CD4-positive, alpha-beta memory T cell (primary cell): ENCODE measurements around the gene ZSWIM5. TPM values are rescaled to one million over a fixed set of nuclear protein-coding genes. Genes with fewer than 3 reads are reported as not detected.
A peak's percentile ranks its signal among the peaks of the same experiment; 100 is the strongest.
"Not testable (repeated sequence)": the region's sequence is repeated elsewhere in the genome, so short reads cannot be mapped to it uniquely, and the experiment has no call there.

Experiments used
- CTCF ChIA-PET: fragments of 350-600 bp; sonication (Branson Sonifier 250); formaldehyde crosslinking; loops from one replicate; lab custom pipeline; 2021; ENCODE audit warnings: inconsistent platforms; ENCODE audit not compliant: partially characterized antibody; lab: Charles Lee
- POLR2A ChIA-PET: fragments of 350-600 bp; sonication (Branson Sonifier 250); formaldehyde crosslinking; loops from one replicate; lab custom pipeline; 2021; ENCODE audit not compliant: partially characterized antibody; lab: Charles Lee
- DNase-seq, 5 donors: peaks; one replicate each; pipeline versions ENCODE4 v3.0.0 to v3.0.0-alpha.2; 2020 to 2022; ENCODE audit warnings: mixed read lengths in 1 of 5
- H3K27ac ChIP-seq: one replicate; pipeline ENCODE4 v1.7.0; 2013; ENCODE audit warnings: low read depth, low read length
- H3K27me3 ChIP-seq: 2 replicates; pipeline ENCODE4 v1.7.0; 2013; ENCODE audit warnings: mild to moderate bottlenecking, low read length, moderate library complexity; ENCODE audit not compliant: insufficient read depth
- H3K36me3 ChIP-seq: 2 replicates; pipeline ENCODE4 v1.7.0; 2013; ENCODE audit warnings: mild to moderate bottlenecking, low read length, moderate library complexity; ENCODE audit not compliant: insufficient read depth
- H3K4me1 ChIP-seq: 2 replicates; pipeline ENCODE4 v1.7.0; 2013; ENCODE audit warnings: mild to moderate bottlenecking, low read length, moderate library complexity; ENCODE audit not compliant: insufficient read depth
- H3K4me3 ChIP-seq, 2 donors: one replicate each; pipeline ENCODE4 v1.7.0; 2013; ENCODE audit warnings: low read length in 2 of 2, mild to moderate bottlenecking in 1 of 2
- H3K9me3 ChIP-seq, 2 donors: one replicate each; pipeline ENCODE4 v1.7.0; 2013; ENCODE audit warnings: low read length in 2 of 2, control low read depth in 1 of 2; ENCODE audit not compliant: control insufficient read depth in 1 of 2
- H3K27ac Mint-ChIP-seq, 7 donors: one replicate each; pipeline ENCODE4 v1.8.0; 2020 to 2021; ENCODE audit warnings: mixed read lengths in 7 of 7, mild to moderate bottlenecking in 6 of 7, inconsistent platforms in 3 of 7, moderate library complexity in 3 of 7
- H3K27me3 Mint-ChIP-seq, 2 donors: one replicate each; pipeline ENCODE4 v1.8.0; 2020 to 2021; ENCODE audit warnings: mixed read lengths in 2 of 2
- H3K36me3 Mint-ChIP-seq, 2 donors: one replicate each; pipeline ENCODE4 v1.8.0; 2020 to 2021; ENCODE audit warnings: mixed read lengths in 2 of 2, inconsistent platforms in 1 of 2, mild to moderate bottlenecking in 1 of 2
- H3K4me1 Mint-ChIP-seq, 4 donors: one replicate each; pipeline ENCODE4 v1.8.0; 2020 to 2021; ENCODE audit warnings: mixed read lengths in 4 of 4, mild to moderate bottlenecking in 1 of 4
- H3K4me3 Mint-ChIP-seq, 8 donors: one replicate each; pipeline ENCODE4 v1.8.0; 2020 to 2021; ENCODE audit warnings: mixed read lengths in 8 of 8, mild to moderate bottlenecking in 7 of 8, moderate library complexity in 6 of 8, inconsistent platforms in 3 of 8
- H3K9me3 Mint-ChIP-seq, 8 donors: one replicate each; pipeline ENCODE4 v1.8.0; 2020 to 2021; ENCODE audit warnings: mixed read lengths in 8 of 8, mild to moderate bottlenecking in 5 of 8, inconsistent platforms in 3 of 8, moderate library complexity in 1 of 8
- intact Hi-C: fragments of 100-400 bp; cut with micrococcal nuclease; formaldehyde crosslinking; loops from one replicate; pipeline ENCODE4 v1.15.1; 2023
- polyA plus RNA-seq, 2 donors: library from polyadenylated mRNA; unstranded; fragments of 300-500 nt; fragmentation: Illumina TruSeq; gene quantifications; one replicate each; pipeline ENCODE4 v1.2.3, GENCODE V29; 2021
- total RNA-seq, 2 experiments: library from RNA; stranded (reverse); gene quantifications; one replicate each; pipeline ENCODE4 v1.2.3, GENCODE V29; 2021

The ZSWIM5 gene
- total and polyA plus RNA-seq, 4 experiments from 2014 or later = 0.09 to 3.7 (median 2.0) TPM

GRCh38 chr1:45164307-45164706, 42.1 kb downstream of the ZSWIM5 start:
- H3K4me1 ChIP-seq = peaks cover 12% of the 10 kb centered on the region
- H3K4me1 Mint-ChIP-seq = peaks cover 17 to 31% (median 21%) of the 10 kb centered on the region in 4 donors
- H3K27me3 ChIP-seq, POLR2A ChIA-PET, DNase-seq, H3K36me3 ChIP-seq, intact Hi-C loops, H3K27me3 Mint-ChIP-seq, H3K36me3 Mint-ChIP-seq, CTCF ChIA-PET, H3K27ac Mint-ChIP-seq, H3K9me3 ChIP-seq, H3K27ac ChIP-seq, H3K4me3 ChIP-seq: not testable (repeated sequence)
- peak overlapping the region in 2 of 8 donors; percentile 20 to 32 for H3K4me3 Mint-ChIP-seq
- peaks cover 0 to 28% (median 20%) of the 10 kb centered on the region in 8 donors for H3K9me3 Mint-ChIP-seq

GRCh38 chr1:45163111-45163510, 43.3 kb downstream of the ZSWIM5 start:
- H3K27me3 Mint-ChIP-seq, H3K27me3 ChIP-seq, H3K9me3 ChIP-seq, intact Hi-C loops, H3K4me3 ChIP-seq, H3K36me3 Mint-ChIP-seq, CTCF ChIA-PET, H3K27ac ChIP-seq, H3K36me3 ChIP-seq, POLR2A ChIA-PET: not testable (repeated sequence)
- Mint-ChIP-seq H3K9me3 (peaks cover 0 to 28% (median 20%) of the 10 kb centered on the region in 8 donors), H3K4me3 (peak overlapping the region in 7 of 8 donors; percentile 9 to 74 (median 55)), H3K4me1 (peaks cover 14 to 31% (median 19%) of the 10 kb centered on the region in 4 donors), H3K27ac (peak overlapping the region in 6 of 7 donors; percentile 30 to 90 (median 58))
- DNase-seq = peak in 4 of 5 donors; percentile 0 to 39 (median 8)
- H3K4me1 ChIP-seq = peaks cover 12% of the 10 kb centered on the region

- Mint-ChIP-seq H3K4me1 (peaks cover 14 to 31% (median 19%) of the 10 kb centered on the region in 4 donors), H3K4me3 (peak overlapping the region in 6 of 8 donors; percentile 39 to 74 (median 58)), H3K9me3 (peaks cover 0 to 28% (median 20%) of the 10 kb centered on the region in 8 donors), H3K27ac (peak overlapping the region in 4 of 7 donors; percentile 30 to 90 (median 40))
- intact Hi-C loops, H3K27me3 Mint-ChIP-seq, H3K36me3 Mint-ChIP-seq, H3K4me3 ChIP-seq, H3K27ac ChIP-seq, H3K27me3 ChIP-seq, H3K36me3 ChIP-seq, H3K9me3 ChIP-seq, POLR2A ChIA-PET, CTCF ChIA-PET: not testable (repeated sequence)
- H3K4me1 ChIP-seq = peaks cover 12% of the 10 kb centered on the region
- peak; percentile 22 to 66 (median 39) for DNase-seq
Observed at GRCh38 chr1:45162041-45163035, 44.1 kb downstream of the ZSWIM5 start.

- Mint-ChIP-seq H3K27me3 (peaks cover 2 to 3% of the 10 kb centered on the region in 2 donors), H3K4me3 (no peak overlapping the region), H3K27ac (peak overlapping the region in 1 of 7 donors; percentile 51), H3K36me3 (peaks cover 1 to 7% of the 10 kb centered on the region in 2 donors), H3K4me1 (peaks cover 1 to 5% (median 3%) of the 10 kb centered on the region in 4 donors), H3K9me3 (peaks cover 2 to 17% (median 5%) of the 10 kb centered on the region in 8 donors)
- Histone ChIP-seq H3K27ac (no peak overlapping the region), H3K4me3 (no peak overlapping the region), H3K9me3 (no peaks in the 10 kb centered on the region), H3K27me3 (no peaks in the 10 kb centered on the region), H3K36me3 (no peaks in the 10 kb centered on the region), H3K4me1 (no peaks in the 10 kb centered on the region)
- no peak for DNase-seq
- ChIA-PET POLR2A (no interaction called here), CTCF (no interaction called here)
- intact Hi-C loops = no loop called here
Observed at GRCh38 chr1:45155957-45156356, 50.4 kb downstream of the ZSWIM5 start.

- intact Hi-C loops = no loop called here
- Mint-ChIP-seq H3K27ac (no peak overlapping the region), H3K27me3 (peaks cover 2 to 3% of the 10 kb centered on the region in 2 donors), H3K9me3 (peaks cover 2 to 17% (median 5%) of the 10 kb centered on the region in 8 donors), H3K4me1 (peaks cover 1 to 4% (median 3%) of the 10 kb centered on the region in 4 donors), H3K36me3 (peaks cover 1 to 7% of the 10 kb centered on the region in 2 donors), H3K4me3 (no peak overlapping the region)
- Histone ChIP-seq H3K4me3 (no peak overlapping the region), H3K27me3 (no peaks in the 10 kb centered on the region), H3K4me1 (no peaks in the 10 kb centered on the region), H3K27ac (no peak overlapping the region), H3K9me3 (no peaks in the 10 kb centered on the region), H3K36me3 (no peaks in the 10 kb centered on the region)
- POLR2A ChIA-PET = no interaction called here
- CTCF ChIA-PET = interaction anchor here (0.6 kb wide), 1 partner anchor 8 kb away, joined by 3 read pairs; no protein-coding TSS in a partner anchor
- DNase-seq = no peak
Observed at GRCh38 chr1:45155423-45155822, 51.0 kb downstream of the ZSWIM5 start.

GRCh38 chr1:45152126-45152525, 54.3 kb downstream of the ZSWIM5 start:
- H3K4me1 Mint-ChIP-seq = peaks cover 0 to 5% (median 3%) of the 10 kb centered on the region in 4 donors
- Histone ChIP-seq H3K4me3 (no peak overlapping the region), H3K36me3 (no peaks in the 10 kb centered on the region), H3K27ac (no peak overlapping the region), H3K9me3 (no peaks in the 10 kb centered on the region), H3K4me1 (no peaks in the 10 kb centered on the region), H3K27me3 (no peaks in the 10 kb centered on the region)
- no peak for DNase-seq
- no peak overlapping the region for H3K4me3 Mint-ChIP-seq
- peaks cover 2 to 14% (median 5%) of the 10 kb centered on the region in 8 donors for H3K9me3 Mint-ChIP-seq
- peaks cover 1 to 7% of the 10 kb centered on the region in 2 donors for H3K36me3 Mint-ChIP-seq
- intact Hi-C loops = no loop called here
- H3K27ac Mint-ChIP-seq = peak overlapping the region in 1 of 7 donors; percentile 79
- H3K27me3 Mint-ChIP-seq = peaks cover 2 to 3% of the 10 kb centered on the region in 2 donors
- ChIA-PET CTCF (no interaction called here), POLR2A (no interaction called here)

GRCh38 chr1:45148209-45148825, 58.1 kb downstream of the ZSWIM5 start:
- Histone ChIP-seq H3K36me3 (no peaks in the 10 kb centered on the region), H3K27me3 (no peaks in the 10 kb centered on the region), H3K9me3 (no peaks in the 10 kb centered on the region), H3K4me1 (no peaks in the 10 kb centered on the region), H3K27ac (no peak overlapping the region), H3K4me3 (no peak overlapping the region)
- DNase-seq = no peak
- peaks cover 0 to 1% of the 10 kb centered on the region in 2 donors for H3K27me3 Mint-ChIP-seq
- CTCF ChIA-PET = no interaction called here
- no peak overlapping the region for H3K4me3 Mint-ChIP-seq
- peaks cover 0 to 1% of the 10 kb centered on the region in 2 donors for H3K36me3 Mint-ChIP-seq
- POLR2A ChIA-PET = no interaction called here
- intact Hi-C loops = no loop called here
- peak overlapping the region in 1 of 7 donors; percentile 7 for H3K27ac Mint-ChIP-seq
- peaks cover 0 to 8% (median 5%) of the 10 kb centered on the region in 4 donors for H3K4me1 Mint-ChIP-seq
- peaks cover 0 to 6% (median 0%) of the 10 kb centered on the region in 8 donors for H3K9me3 Mint-ChIP-seq
